HG02610 (cell line): ENCODE measurements around the gene LRRC4B.

Source experiments
- ATAC-seq: cut with Tn5 transposase; IDR thresholded peaks from one replicate; pipeline ENCODE4 v1.9.1; 2021; ENCODE audit warnings: mild to moderate bottlenecking, moderate library complexity; ENCODE audit not compliant: unreplicated experiment

LRRC4B gene

GRCh38 chr19:50509366-50509765 lies 58.9 kb downstream of the LRRC4B start:
- no peak for ATAC-seq

- ATAC-seq: no peak
Measured at GRCh38 chr19:50508843-50509190, 59.4 kb downstream of the LRRC4B start.

- no peak for ATAC-seq
Measured at GRCh38 chr19:50507376-50507775, 60.9 kb downstream of the LRRC4B start.

DNA sequence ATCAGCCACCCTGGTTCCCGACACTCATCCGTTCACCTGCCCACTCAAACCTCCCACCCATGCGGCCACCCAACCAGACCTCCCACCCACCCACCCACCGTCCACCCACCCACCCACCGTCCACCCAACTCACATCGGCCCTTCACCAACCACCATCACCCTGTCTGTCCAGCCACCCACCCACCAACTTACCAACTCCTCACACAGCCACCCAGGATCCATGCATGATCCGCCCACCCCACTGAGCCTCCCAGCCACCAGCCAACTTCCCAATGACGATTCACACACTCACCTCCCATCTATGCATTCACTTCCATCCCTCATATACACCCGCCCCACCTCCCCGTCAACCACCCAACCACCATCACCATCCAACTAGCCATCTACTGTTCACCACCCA lies 61.5 kb downstream of the LRRC4B start:
- no peak for ATAC-seq

GRCh38 chr19:50505856-50506611 lies 62.2 kb downstream of the LRRC4B start:
- ATAC-seq: no peak

- ATAC-seq: no peak
Measured at GRCh38 chr19:50501568-50502475, 66.4 kb downstream of the LRRC4B start.

GRCh38 chr19:50501186-50501567 lies 67.1 kb downstream of the LRRC4B start:
- no peak for ATAC-seq

DNA sequence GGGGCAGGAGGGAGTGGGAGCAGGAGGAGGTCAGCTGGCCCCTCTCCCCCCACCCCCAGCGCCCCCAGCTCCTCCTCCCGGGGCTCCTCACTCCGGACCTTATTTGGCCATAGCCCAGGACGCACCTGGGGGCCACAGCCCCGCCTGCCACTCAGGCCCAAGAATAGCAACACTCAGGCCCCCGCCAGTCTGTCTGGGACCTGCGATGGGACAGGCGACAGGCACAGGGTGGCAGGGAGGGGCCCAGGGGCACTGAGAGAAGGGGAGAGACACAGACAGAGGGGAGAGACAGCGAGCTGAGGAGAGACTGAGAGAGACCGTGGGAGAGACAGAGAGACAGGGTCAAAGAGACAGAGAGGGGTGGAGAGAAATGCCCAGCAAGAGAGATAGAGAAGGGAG lies 67.5 kb downstream of the LRRC4B start:
- ATAC-seq: no peak

GRCh38 chr19:50500060-50500752 lies 68.0 kb downstream of the LRRC4B start:
- ATAC-seq: no peak

DNA sequence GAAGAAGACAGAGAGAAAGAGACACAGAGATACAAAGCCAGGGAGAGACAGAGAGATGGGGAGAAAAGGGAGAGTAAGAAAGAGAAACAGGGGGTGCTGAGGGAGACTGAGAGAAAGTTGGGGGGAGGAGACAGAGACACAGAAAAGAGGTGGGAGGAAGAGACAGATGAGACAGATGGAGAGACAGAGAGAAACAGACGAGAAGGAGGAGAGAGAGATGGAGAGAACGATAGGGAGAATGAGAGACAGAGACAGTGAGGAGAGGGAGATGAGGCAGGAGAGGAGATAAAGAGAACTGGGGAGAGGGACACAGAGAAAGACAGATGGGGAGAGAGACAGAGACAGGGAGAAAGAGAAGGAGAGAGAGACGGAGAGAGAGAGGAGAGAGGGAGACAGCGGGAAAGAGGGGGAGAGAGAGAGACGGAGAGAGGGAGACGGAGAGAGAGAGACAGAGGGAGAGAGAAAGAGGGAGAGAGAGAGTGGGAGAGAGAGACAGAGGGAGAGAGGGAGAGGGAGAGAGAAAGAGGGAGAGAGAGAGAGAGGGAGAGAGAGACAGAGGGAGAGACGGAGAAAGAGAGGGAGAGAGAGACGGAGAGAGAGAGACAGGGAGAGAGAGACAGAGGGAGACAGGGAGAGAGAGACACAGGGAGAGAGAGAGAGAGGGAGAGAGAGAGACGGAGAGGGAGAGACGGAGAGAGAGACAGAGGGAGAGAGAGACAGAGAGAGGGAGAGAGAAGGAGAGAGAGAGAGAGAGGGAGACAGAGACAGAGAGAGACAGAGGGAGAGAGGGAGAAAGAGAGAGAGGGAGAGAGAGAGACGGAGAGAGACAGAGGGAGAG lies 69.8 kb downstream of the LRRC4B start:
- no peak for ATAC-seq

- no peak for ATAC-seq
Measured at GRCh38 chr19:50497022-50497405, 71.2 kb downstream of the LRRC4B start.

GRCh38 chr19:50496189-50497021 lies 71.8 kb downstream of the LRRC4B start:
- no peak for ATAC-seq

- ATAC-seq: no peak
Measured at GRCh38 chr19:50495020-50495531, 73.2 kb downstream of the LRRC4B start.

DNA sequence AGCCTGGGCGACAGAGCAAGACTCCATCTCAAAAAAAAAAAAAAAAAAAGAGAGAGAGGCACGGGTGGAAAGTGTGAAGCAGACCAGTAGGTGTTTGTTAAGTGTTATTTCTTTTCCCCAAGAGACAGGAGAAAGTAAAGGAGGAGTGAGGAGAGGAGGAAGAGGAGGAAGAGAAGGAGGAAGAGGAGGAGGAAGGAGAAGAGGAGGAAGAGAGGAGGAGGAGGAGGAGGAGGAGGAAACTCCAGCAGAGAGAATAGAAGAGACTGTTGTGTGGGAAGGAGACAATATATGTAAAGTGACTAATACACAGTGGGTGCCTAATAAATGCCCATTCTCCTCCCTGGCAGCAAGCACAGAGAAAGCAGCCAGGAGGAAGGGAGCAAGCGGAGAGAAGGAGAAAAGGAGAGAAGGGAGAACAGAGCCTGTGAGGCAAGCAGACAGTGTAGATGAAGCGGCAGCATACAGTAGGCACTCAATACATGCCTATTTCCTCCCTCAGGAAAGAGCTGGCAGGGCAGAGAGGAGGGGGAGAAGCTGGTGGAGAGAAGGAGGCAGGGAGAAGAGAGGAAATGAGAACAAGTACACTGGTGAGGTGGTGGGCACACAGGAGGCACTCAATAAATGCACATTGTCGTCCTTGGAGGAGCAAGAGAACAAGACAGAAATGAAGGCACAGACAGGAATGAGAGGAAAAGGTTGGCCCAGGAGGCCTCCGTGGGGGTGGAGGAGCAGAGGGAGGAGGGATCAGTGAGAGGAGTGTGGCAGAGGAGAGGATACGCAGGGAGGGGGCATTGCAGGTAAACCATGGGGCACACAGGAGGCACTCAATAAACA lies 73.8 kb downstream of the LRRC4B start:
- no peak for ATAC-seq

DNA sequence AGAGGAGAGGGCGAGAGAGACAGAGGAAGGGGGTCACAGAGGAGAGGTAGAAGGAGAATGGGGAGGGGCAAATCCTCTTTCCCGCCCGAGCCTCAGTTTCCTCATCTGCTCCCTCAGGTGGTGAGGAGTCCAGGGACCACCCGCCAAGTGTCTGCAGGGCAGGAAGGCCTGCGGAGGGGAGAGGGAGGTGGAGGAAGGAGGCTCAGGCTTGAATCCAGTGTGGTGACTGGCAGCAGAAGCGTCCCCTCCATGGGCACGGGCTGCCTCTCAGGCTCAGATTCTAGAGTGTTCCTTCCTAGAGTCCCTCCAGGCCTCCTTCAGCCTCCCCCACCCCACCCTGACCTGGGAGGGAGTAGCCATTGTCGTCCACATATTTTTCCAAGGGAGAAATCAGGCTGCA lies 75.1 kb downstream of the LRRC4B start:
- no peak for ATAC-seq

- no peak for ATAC-seq
Measured at GRCh38 chr19:50492303-50493052, 75.8 kb downstream of the LRRC4B start.

DNA sequence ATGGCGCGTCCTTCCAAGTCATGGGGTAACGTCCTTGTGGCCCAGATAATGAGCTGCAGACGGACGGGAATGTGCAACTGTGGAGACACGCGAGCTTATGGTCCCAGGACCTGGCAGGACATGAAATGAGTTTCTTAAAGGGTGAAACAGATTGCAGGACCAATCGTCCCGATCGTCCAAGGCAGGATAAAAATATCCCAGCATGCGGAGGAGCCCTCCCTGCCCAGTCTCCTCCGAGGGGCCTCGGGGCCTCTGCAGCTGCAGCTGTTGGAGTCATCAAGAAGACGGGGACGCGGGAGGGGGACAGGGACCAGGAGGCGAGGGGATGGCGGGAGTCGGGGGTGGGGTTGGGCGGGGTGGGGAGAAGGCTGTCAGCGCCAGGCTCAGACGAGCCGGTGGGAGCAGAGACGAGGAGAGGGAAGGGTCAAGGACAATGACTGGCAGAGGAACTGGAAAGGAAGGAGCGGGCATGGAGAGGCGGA lies 77.2 kb downstream of the LRRC4B start:
- ATAC-seq: no peak

DNA sequence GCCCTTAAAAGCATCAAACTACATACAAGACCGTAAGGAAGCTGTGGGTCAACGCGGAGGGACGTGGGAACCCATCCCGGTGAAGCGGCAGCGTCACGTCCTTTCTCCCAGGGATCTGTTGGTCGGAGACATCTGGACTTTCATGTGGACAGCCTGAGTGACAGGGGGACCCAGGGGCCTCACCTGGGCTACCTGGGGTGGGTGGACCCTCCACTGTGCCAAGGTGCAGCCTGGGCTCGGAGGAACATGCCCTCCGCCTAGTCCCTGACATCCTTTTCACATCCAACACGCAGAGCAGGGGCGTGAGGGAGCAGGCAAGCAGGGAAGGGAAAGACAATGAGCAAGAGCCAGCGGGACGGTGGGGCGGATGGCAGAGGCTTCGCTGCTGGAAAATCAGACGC lies 77.8 kb downstream of the LRRC4B start:
- ATAC-seq: no peak
